ENCODE data around the gene ITGA2B. TPM values are rescaled to one million over a fixed set of nuclear protein-coding genes. Genes with fewer than 3 reads are reported as not detected.
"Not testable (repeated sequence)": the region's sequence is repeated elsewhere in the genome, so short reads cannot be mapped to it uniquely, and the experiment has no call there.

Gene ITGA2B
- total and polyA plus RNA-seq, 2 of the 4 experiments (the other 2 are of a cell fraction), result under 0.01 to 0.26 TPM

DNA sequence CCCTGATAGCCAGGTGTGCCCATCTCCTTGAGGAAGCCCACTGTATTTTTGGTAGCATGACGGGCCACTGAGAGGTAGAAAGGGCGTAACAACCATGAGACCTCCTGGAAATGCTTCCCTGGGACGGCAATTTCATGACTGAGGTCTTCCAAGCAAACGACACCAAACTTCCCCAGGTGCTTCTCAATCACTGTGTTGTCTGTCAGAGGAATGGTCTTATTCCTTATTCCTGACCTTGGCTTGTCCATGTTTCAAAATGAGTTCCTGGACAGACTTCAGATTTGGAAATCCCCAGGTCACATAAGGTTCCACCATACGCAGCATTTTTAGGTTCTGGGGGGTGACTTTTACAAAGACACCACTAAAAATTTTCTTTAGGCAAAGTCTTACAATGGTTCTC lies 24.4 kb downstream of the ITGA2B start:
- ATAC-seq (ENCODE audit: low read depth); H4K8ac ChIP-seq (ENCODE audit: low read depth in 2 of 2, low read length in 2 of 2); in situ Hi-C loops (cut with MboI; ENCODE audit: low sequenced_read_pairs); CTCF ChIA-PET; H3K9me3 ChIP-seq (ENCODE audit: control insufficient read depth, insufficient read depth, low read length); H3K4me3 ChIP-seq (ENCODE audit: insufficient read depth, low read depth, low read length); H3K4me2 ChIP-seq (ENCODE audit: low read depth, low read length); dilution Hi-C loops (cut with HindIII; ENCODE audit: low sequenced_read_pairs, unreplicated experiment); intact Hi-C loops (cut with micrococcal nuclease); H3K9me1 ChIP-seq (ENCODE audit: insufficient read depth, low read length); H2AFZ ChIP-seq (replicated peaks; ENCODE audit: low read length, poor library complexity); H2BK15ac ChIP-seq (ENCODE audit: low read depth, low read length); POLR2A ChIA-PET (ENCODE audit: unreplicated experiment); H4K91ac ChIP-seq (ENCODE audit: insufficient read depth, low read depth, low read length); H3K14ac ChIP-seq (replicated peaks; ENCODE audit: low read depth, low read length); H2AK5ac ChIP-seq (ENCODE audit: low read depth, low read length); H2BK120ac ChIP-seq (ENCODE audit: low read depth, low read length); DNase-seq; H3K27ac ChIP-seq (ENCODE audit: insufficient read depth, low read length); H2AK9ac ChIP-seq (replicated peaks; ENCODE audit: low read depth, low read length, poor library complexity); H3K9ac ChIP-seq (ENCODE audit: low read depth, low read length); H3K18ac ChIP-seq (ENCODE audit: low read depth, low read length); H3K36me3 ChIP-seq (ENCODE audit: control insufficient read depth, insufficient read depth, low read length); H3K56ac ChIP-seq (ENCODE audit: extremely low read depth, insufficient read depth, low read length); H4K5ac ChIP-seq (ENCODE audit: low read depth, low read length); H3K23ac ChIP-seq (ENCODE audit: low read depth, low read length); H2BK5ac ChIP-seq (ENCODE audit: low read depth, low read length, poor library complexity, severe bottlenecking); H2BK20ac ChIP-seq (ENCODE audit: low read depth, low read length); BruUV-seq (replicated peaks); H3K4ac ChIP-seq (ENCODE audit: low read depth, low read length): not testable (repeated sequence)
- WGBS, 2 experiments (ENCODE audit: extremely low coverage in 2 of 2, insufficient read length in 1 of 2), result no CpG with 5 or more reads among the region's 5 CpGs
- H3K4me1 ChIP-seq (ENCODE audit: control insufficient read depth, insufficient read depth, low read length), result peaks cover 15% of the 10 kb centered on the region
- peaks cover 4 to 28% of the 10 kb centered on the region in 2 experiments; a peak in 2 of 4 replicates for H3K79me1 ChIP-seq (ENCODE audit: low read depth in 1 of 2, low read length in 2 of 2)
- peaks cover 20% of the 10 kb centered on the region for H3K27me3 ChIP-seq (ENCODE audit: control insufficient read depth, insufficient read depth, low read length)
- H4K20me1 ChIP-seq (ENCODE audit: insufficient read depth, low read length), result peaks cover 11% of the 10 kb centered on the region; the same call in 1 of the 2 replicates
